GM18520 (cell line): ENCODE data around the gene RAB9A.
"Not testable (repeated sequence)": the region's sequence is repeated elsewhere in the genome, so short reads cannot be mapped to it uniquely, and the experiment has no call there.

ENCODE experiments used
- ATAC-seq: cut with Tn5 transposase; IDR thresholded peaks from one replicate; pipeline ENCODE4 v1.9.1; 2021; ENCODE audit not compliant: unreplicated experiment

RAB9A gene

DNA sequence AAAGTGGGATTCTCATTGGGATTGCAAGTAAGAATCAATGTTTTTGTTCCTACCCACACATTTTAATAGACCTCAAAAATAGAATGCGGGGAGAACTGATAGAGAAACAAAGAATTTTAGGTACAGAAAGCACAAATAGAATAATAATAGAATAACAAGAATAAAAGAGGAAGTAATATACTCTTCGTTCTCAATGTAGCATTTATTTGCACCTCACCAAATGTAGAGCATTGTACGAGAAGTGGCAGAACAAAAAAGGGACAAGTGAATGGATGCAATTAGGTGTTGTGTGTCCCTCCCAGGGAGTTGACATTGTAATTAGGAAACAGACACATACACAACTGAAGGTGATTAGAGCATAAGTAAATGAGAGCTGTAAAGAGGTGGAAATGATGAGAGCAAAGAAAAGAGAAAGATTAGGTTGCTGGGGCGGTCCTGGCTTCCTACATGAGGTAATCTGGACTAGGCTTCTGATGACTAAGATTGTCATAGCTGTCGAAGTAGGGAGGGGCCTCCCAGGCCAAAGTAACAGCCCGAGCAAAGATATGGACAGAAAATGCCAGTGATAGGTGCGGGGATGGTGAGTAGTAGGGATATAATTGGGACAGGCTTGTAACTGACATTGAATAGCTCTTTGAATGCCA lies 10.4 kb downstream of the RAB9A start:
- no peak for ATAC-seq

DNA sequence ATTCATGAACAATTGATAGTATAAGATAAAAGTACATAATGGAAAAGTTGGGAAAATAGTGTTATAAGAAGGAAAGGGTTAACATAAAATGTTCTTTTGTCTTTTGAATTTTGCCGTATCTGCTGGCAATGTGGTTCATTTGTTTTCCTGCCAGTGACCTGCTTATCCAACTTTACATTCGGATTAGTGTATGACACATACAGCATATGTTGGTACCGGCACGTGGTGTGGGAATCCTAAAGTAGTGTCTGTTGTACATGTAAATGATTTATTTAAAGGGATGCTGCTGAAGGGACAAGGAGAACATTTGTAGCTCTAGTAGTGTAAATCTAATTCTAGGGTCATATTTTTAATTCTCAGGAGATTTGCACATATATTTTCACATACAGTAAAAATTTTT lies 11.5 kb downstream of the RAB9A start:
- no peak for ATAC-seq

DNA sequence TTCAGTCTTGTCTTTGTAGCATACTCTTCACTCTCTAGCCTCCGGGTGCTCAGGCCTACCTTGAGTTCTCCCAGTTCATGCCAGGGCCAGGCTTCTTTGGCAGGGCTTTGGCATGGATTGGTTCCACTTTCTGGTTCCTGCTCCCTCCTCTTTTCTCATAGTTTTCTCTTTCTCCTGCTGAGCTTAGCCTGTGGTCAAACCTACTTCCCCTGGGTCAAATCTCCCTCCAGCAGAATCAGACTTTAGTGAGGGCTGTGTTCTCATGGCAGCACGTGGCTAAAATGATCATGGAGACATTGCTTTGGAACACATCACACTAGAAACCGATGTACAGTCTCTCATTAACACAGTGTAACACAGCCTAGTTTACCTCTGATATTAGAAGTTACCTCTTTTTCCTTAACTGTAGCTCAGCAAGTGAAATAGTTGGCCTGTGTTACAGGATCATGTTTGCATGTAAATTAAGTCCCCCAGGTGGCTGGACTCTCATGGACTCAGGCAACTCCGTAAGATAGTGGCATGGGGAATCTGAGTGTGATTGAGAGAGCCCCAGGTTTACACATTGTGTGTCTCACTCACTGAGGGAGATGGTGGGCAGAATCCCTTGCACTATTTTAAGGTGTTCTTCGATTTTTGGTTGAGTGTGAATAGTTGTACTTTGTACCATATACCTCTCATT lies 13.3 kb downstream of the RAB9A start:
- no peak for ATAC-seq

DNA sequence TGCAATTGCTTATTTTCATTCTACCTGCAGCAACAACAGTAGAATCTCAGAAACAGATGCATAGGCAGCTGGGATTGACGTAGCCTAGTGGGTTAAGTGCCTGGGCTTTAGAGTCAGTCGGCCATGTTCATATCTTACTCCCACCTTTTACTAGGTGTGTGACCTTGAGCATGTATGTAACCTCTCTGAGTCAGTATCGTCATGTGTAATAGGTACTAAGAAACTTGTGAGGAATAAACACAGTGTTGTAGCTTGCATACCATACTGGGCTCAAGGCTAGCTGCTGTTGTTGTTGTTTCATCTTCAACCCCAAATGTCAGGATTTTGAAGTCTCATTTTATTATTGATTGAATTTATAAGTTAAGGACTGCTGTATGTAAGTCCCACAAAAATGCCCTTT lies 14.2 kb downstream of the RAB9A start:
- ATAC-seq = no peak

DNA sequence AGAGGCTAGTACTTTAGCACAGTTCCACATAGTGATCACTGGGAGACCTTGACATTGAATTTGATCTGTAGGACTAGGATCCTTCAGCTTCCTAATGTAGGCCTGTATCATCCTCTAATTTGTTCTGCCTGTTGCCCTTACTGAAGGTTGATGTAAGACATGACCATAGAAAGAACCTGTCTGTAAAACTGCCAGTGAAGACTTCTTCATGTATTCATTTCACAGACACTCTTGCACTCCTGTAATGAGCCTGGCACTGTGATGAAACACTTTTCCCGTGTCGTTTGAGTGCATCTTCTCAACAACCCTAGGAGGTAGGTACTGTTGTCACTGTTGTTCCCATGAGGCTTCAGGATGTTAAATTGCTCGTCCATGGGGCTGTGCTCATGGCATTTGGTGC lies 14.7 kb downstream of the RAB9A start:
- ATAC-seq = no peak

DNA sequence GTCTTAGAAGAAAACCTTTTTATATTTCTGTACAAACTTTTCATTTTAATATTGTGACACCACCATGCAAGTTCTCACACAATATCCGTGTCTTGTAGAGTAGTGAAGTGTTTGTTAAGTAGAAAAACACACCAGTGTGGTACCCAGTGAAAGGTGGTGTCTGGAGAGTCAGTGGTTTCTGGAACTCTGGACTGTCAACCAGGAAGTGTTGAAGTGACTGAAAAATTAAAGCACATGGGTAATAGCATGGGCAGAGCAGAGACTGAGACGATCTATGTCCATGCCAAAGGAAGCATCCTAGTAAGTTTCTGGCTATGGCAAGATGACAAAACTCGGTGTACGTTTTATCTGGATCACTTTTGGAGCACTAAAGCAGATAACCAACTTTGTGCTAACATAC lies 22.2 kb downstream of the RAB9A start:
- ATAC-seq = no peak

DNA sequence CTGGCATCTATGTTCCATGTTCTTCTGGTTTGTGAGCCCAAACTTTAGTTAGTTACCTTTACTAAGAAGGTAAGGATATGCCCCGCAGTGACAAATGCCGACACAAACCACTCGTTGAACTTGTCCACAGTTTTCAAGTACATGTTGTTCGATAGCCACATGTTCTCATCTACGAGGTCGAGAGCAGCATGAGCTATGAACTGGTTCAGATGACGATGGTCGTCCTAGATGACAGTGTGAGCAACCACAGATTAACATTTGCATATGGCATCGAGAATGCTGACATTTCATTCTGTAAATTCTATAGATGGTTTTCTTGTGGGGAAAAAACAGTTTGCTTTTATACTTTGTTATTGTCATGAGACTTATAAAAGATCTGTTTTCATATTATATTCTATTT lies 27.5 kb downstream of the RAB9A start:
- no peak for ATAC-seq

DNA sequence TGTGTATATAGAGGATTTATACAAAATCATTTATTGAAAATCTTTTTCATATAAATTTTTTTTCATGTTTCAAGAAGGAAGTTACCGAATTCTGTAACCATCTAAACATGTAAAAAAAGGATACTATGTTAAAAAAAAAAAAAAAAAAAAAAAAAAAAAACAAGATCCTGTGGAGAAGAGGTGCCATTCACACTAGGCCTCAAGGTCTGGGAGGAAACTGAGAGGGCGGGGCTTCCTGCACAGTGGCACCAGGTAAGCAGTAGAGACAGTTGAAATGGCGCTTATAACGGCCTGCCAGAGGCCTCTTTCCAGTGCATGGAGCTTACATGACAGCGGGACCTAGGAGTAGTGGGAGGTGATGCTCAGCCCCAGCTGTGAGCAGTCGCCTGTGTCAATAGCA lies 28.0 kb downstream of the RAB9A start:
- ATAC-seq = no peak

DNA sequence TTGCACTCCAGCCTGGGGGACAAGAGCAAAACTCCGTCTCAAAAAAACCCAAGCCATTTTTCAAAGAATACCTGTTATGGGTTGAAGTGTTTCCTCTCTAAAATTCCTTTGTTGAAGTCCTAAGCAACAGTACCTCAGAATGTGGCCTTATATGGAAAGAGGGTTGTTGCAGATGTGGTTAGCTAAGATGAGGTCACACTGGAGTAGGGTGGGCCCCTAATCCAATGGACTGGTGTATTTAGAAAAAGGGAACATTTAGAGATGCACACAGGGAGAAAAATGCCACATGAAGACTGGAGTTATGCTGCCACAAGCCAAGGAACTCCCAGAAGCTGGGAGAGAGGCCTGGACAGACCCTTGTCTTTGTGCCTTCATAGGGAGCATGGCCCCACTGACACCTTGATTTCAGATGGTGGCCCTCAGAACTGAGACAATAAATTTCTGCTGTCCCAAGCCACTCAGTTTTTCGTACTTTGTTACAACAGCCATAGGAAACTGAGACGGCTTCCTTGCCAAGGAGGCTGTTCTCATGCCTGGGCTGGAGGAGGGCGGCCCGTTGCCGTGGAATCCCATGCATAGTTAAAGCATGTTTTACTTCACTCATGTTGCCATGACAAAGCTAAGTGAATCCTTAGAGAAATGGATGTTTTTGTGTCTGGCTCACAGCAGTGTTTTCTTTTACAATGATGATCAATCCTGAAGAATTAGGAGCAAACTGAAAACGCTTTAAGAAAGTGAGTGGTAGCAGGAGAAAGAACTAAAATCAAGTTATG lies 29.0 kb downstream of the RAB9A start:
- no peak for ATAC-seq

DNA sequence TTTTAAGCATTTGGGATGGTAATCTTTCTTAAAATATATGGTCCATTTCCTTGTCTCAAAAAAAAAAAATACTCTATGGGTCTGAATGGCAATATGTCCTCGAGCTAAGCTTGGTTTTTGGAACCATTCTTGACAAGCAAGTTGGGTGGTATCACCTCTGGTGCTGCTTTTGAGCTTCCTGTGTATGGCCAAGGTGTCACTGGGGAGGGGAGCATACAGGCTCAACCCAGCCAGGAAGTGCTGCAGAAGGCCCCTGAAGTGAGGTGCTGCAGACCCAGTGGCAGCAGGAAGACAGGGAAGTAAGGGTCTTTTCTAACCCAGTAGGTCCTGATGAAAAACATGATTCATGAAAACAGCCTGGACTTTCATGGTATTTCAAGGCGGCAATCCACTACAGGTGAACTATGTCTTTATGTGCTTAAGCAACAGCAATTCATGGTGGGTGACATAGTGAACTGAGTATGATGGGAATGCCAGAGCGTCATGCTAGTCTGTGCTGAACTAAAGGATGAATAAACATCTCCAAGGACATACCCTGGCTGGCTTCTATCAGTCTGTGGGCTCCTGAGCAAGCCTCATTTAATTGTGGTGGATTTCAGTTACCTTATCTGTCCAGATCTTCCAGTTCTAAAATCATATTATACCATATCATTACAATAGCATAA lies 30.4 kb downstream of the RAB9A start:
- ATAC-seq = no peak

DNA sequence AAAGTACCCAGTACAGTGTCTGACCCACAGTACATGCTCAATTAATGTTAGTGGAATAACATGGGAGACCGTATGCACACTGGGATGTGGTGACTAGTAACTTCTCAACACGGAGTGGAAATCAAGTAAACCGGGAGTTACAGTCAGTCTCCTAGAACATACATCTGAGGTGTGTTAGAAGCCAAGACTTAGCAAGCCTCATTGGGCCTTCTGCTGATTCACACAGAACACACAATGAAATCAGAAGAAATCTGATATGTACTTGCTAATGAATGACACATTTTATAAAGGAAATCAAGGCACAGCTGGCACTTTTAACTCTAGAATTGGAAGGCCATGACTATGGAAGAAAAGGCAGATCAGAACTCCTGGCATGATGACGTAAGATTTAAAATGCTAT lies 32.4 kb downstream of the RAB9A start:
- no peak for ATAC-seq

DNA sequence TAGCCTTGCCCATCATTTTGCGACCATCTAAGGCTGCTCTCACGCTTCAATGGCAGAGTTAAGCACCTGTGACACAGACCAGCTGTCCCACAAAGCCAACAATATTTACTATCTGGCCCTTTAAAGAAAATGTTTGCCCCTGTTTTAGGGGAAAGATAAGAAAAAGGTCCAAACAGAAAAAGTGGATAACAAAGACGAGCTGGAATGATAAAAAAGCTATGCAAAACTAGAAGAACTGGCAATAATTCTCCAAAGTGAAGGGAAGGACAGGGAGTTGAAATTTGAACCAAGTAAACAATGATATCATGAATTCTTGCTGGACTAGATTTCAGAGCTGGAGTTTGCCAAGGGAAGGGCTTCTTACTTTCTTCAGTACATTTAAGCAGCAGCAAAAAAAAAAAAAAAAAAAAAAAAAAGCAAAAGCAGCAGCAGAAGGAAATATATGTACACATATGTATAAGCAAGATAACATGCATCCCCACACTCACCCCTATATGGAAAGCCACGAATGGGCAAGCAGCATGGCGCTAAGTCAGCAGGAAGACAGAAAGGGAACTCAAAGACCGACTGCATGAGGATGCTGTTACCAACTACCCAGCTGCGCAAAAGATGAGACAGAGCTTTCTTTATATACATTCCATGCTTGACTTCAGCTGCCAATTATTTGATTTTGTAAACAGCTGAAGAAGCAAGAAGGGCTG lies 33.0 kb downstream of the RAB9A start:
- no peak for ATAC-seq

DNA sequence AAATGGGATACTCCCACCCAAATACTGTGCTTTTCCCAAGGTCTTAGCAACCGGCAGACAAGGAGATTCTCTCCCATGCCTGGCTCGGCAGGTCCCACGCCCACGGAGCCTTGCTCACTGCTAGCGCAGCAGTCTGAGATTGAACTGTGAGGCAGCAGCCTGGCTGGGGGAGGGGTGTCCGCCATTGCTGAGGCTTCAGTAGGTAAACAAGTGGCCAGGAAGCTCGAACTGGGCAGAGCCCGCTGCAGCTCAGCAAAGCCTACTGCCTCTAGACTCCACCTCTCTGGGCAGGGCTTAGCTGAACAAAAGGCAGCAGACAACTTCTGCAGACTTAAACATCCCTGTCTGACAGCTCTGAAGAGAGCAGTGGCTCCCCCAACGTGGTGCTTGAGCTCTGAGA lies 36.0 kb downstream of the RAB9A start:
- ATAC-seq = not testable (repeated sequence)

DNA sequence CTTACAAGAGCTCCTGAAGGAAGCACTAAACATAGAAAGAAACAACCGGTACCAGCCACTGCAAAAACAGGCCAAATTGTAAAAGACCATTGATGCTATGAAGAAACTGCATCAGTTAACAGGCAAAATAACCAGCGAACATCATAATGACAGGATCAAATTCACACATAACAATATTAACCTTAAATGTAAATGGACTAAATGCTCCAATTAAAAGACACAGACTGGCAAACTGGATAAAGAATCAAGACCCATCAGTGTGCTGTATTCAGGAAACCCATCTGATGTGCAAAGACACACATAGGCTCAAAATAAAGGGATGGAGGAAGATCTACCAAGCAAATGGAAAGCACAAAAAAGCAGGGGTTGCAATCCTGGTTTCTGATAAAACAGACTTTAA lies 37.7 kb downstream of the RAB9A start:
- ATAC-seq = not testable (repeated sequence)

DNA sequence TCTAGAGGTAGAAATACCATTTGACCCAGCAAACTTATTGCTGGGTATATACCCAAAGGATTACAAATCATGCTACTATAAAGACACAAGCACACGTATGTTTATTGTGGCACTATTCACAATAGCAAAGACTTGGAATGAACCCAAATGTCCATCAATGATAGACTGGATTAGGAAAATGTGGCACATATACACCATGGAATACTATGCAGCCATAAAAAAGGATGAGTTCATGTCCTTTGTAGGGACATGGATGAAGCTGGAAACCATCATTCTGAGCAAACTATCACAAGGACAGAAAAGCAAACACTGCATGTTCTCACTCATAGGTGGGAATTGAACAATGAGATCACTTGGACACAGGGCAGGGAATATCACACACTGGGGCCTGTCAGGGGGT lies 41.6 kb downstream of the RAB9A start:
- not testable (repeated sequence) for ATAC-seq

DNA sequence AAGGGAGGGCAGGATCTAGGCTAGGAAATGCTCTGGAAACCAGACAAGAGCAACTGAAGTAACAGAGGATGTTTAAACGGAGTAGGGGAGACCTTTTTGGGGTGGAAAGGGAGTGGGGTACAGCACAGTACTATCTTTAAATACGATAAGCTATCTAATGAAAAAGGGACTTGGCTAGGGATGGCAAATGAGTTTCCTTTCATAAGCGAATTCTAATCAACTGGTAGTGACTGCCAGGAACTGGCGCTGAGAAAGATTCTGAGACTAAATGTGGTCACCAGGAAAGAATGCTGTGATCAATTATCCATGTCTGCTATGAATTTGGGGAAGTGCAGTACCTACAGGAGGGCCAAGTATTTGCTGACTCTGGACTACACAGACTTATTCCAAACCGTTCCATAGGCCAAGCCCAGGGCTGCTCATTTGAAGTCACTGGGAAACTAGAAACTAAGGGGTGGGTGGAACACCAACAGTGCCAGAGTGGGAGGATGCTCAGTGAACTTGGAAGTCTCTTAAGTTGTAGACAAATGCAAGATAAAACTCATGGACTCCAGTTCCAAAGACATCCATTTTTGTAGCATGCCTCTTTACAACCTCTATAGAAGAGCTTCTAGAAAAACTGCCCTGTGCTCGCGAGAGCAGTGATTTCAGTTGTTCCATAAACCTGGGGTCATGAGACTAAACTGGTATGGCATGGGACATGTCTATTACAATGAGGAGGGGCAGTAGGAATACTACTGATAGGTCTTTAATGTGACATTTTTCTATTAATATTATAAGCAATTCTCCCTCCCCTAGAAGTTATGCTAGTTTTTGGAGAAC lies 43.5 kb downstream of the RAB9A start:
- no peak for ATAC-seq

DNA sequence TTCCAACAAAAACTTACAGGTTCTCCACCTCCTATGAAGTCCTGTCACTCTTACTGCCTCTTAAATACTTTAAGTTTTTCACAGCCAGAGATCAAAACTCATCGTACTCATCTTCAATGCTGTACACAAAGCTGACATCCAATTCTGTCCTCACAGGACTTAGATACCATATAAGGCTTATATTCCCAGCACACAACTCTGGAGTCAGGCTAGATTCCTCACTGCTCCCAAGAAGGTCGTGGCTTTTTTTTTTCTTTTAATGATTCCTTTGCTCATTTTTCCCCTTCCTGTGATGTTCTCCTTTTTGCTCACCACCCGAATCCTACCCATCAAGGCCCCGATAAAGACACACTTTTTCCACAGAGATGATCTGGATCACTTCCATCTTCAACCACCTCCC lies 44.6 kb downstream of the RAB9A start:
- no peak for ATAC-seq

DNA sequence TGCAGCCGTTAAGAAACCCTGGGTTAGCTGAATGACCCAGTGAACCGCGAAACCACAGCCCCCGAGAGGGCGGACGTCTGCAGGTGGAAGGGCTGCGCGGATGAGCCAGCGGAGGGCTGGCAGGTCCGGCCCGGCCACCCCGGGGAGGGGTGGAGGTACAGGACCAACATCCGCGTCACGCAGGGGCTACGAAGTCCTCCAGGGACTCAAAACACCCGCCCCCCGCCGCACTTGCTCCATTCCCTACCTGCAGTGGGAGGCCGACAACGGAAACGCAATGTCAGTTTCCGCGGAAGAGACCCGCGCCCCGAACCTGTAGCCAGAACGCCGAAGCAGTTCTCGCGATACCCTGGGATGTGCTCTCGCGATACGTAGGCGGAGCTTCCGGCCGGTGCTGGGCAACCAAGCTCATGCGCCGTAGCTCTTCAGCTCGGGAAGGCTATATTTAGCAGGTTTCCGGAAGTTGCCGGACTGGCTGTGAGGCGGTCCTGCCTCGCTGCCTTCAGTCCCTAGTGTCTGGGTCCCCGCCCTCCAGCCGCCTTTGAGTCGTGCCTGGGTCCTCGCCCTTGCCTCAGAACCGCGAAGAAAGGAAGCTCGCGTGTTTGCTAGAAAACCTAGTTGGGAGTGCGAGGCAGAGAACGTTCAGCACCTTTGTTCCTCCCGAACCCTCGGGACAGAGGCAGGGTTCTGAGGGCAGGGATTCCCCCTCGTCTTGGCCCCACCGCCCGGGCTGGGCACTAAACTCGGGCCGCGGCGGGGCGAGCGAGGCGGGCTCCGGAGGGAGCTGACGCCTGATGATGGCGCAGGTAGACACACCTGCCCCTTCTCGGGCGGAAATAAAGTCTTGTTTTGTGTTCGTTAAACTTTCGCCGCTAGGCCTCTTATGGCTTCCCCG lies 45.6 kb downstream of the RAB9A start, which contains the start of the genes OFD1 and TRAPPC2:
Gene OFD1 (plus strand): TSS at position 471 of the 895 bp plus-strand sequence. CDS start 324 bp downstream, at position 795.
Gene TRAPPC2 (minus strand): TSS at position 343 of the 895 bp plus-strand sequence. CDS start 14,657 bp downstream, outside the sequence.
- peak; percentile 83 for ATAC-seq

DNA sequence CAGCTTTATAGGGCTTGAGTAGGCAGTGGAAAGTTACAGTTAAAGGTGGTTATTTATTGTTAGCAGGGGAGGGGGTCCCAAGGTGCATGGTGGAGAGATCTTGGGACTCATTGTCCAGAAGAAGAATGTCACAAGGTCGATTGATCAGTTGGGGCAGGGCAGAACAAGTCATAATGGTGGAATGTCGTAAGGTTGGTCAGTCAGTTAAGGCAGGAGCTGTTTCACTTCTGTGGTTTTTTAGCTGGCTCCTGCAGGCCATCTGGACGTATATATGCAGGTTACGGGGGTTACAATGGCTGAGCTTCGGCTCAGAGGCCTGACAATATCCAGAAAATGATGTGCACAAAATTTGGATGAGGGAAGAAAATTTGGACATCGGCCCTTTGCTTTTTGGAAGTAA lies 52.8 kb downstream of the RAB9A start:
- no peak for ATAC-seq
